Measurements from ENCODE around the gene CPTP.

The CPTP gene

GRCh38 chr1:1349256-1350012 lies 24.8 kb downstream of the CPTP start, which contains the start of gene DVL1:
TSS of gene DVL1 (minus strand) at chr1:1349418. CDS start at chr1:1349065, 353 bp downstream.
- peak; percentile 29 to 55 (median 40) for DNase-seq (ENCODE audit: low read depth in 3 of 3)

- DNase-seq (ENCODE audit: low read depth in 3 of 3), result no peak
Observed at GRCh38 chr1:1351511-1352427, 27.2 kb downstream of the CPTP start.

- DNase-seq (ENCODE audit: low read depth in 3 of 3), result no peak
Observed at GRCh38 chr1:1352786-1353388, 28.3 kb downstream of the CPTP start.

- no peak for DNase-seq (ENCODE audit: low read depth in 3 of 3)
Observed at GRCh38 chr1:1353389-1354151, 29.0 kb downstream of the CPTP start.

- DNase-seq (ENCODE audit: low read depth in 3 of 3), result peak in 1 of 3 experiments; percentile 22
Observed at GRCh38 chr1:1354271-1355247, 30.0 kb downstream of the CPTP start.

GRCh38 chr1:1355416-1355815 lies 30.8 kb downstream of the CPTP start:
- DNase-seq (ENCODE audit: low read depth in 3 of 3), result no peak

- DNase-seq (ENCODE audit: low read depth in 3 of 3), result no peak
Observed at GRCh38 chr1:1356166-1356795, 31.7 kb downstream of the CPTP start.

- no peak for DNase-seq (ENCODE audit: low read depth in 3 of 3)
Observed at GRCh38 chr1:1356796-1357401, 32.3 kb downstream of the CPTP start.

GRCh38 chr1:1357871-1358432 lies 33.4 kb downstream of the CPTP start:
- DNase-seq (ENCODE audit: low read depth in 3 of 3), result no peak

- no peak for DNase-seq (ENCODE audit: low read depth in 3 of 3)
Observed at GRCh38 chr1:1358433-1359271, 34.0 kb downstream of the CPTP start, which contains the start of gene MXRA8. TSS of gene MXRA8 (minus strand) at chr1:1358555. CDS start at chr1:1358504, 51 bp downstream.

GRCh38 chr1:1359308-1359663 lies 34.7 kb downstream of the CPTP start:
- DNase-seq (ENCODE audit: low read depth in 3 of 3), result no peak

- no peak for DNase-seq (ENCODE audit: low read depth in 3 of 3)
Observed at GRCh38 chr1:1359664-1360468, 35.3 kb downstream of the CPTP start.

- no peak for DNase-seq (ENCODE audit: low read depth in 3 of 3)
Observed at GRCh38 chr1:1360506-1361169, 36.0 kb downstream of the CPTP start.

GRCh38 chr1:1361233-1361981 lies 36.8 kb downstream of the CPTP start:
- DNase-seq (ENCODE audit: low read depth in 3 of 3), result no peak

GRCh38 chr1:1361982-1362423 lies 37.4 kb downstream of the CPTP start:
- no peak for DNase-seq (ENCODE audit: low read depth in 3 of 3)

GRCh38 chr1:1364266-1364665 lies 39.7 kb downstream of the CPTP start:
- DNase-seq (ENCODE audit: low read depth in 3 of 3), result no peak
